ENCODE data around the gene ZNF668.
"Not testable (repeated sequence)": the region's sequence is repeated elsewhere in the genome, so short reads cannot be mapped to it uniquely, and the experiment has no call there.

ZNF668 gene

GRCh38 chr16:31023627-31024226, 50.3 kb downstream of the ZNF668 start:
- H3K4me3 ChIP-seq (ENCODE audit: low read length) = no peak overlapping the region
- DNase-seq (ENCODE audit: low read depth) = no peak
- no peak for TF ChIP-seq CTCF (IDR thresholded peaks at IDR 0.05; ENCODE audit: insufficient read depth, low read depth, low read length, missing control alignments)

GRCh38 chr16:31023252-31023602, 50.8 kb downstream of the ZNF668 start:
- TF ChIP-seq CTCF (IDR thresholded peaks at IDR 0.05; ENCODE audit: insufficient read depth, low read depth, low read length, missing control alignments) = no peak
- no peak overlapping the region for H3K4me3 ChIP-seq (ENCODE audit: low read length)
- DNase-seq (ENCODE audit: low read depth) = no peak

- DNase-seq (ENCODE audit: low read depth) = no peak
- TF ChIP-seq CTCF (IDR thresholded peaks at IDR 0.05; ENCODE audit: insufficient read depth, low read depth, low read length, missing control alignments) = no peak
- H3K4me3 ChIP-seq (ENCODE audit: low read length) = no peak overlapping the region
Observed at GRCh38 chr16:31022544-31023251, 51.3 kb downstream of the ZNF668 start.

GRCh38 chr16:31020536-31020935, 53.5 kb downstream of the ZNF668 start:
- no peak for DNase-seq (ENCODE audit: low read depth)
- no peak overlapping the region for H3K4me3 ChIP-seq (ENCODE audit: low read length)
- TF ChIP-seq CTCF (IDR thresholded peaks at IDR 0.05; ENCODE audit: insufficient read depth, low read depth, low read length, missing control alignments) = no peak

- not testable (repeated sequence) for H3K4me3 ChIP-seq (ENCODE audit: low read length); DNase-seq (ENCODE audit: low read depth)
Observed at GRCh38 chr16:31017756-31018155, 56.3 kb downstream of the ZNF668 start.

- no peak overlapping the region for H3K4me3 ChIP-seq (ENCODE audit: low read length)
- no peak for TF ChIP-seq CTCF (IDR thresholded peaks at IDR 0.05; ENCODE audit: insufficient read depth, low read depth, low read length, missing control alignments)
- DNase-seq (ENCODE audit: low read depth) = no peak
Observed at GRCh38 chr16:31016018-31016417, 58.0 kb downstream of the ZNF668 start.

GRCh38 chr16:31013292-31013691, 60.7 kb downstream of the ZNF668 start:
- DNase-seq (ENCODE audit: low read depth) = not testable (repeated sequence)

GRCh38 chr16:31011815-31012214, 62.2 kb downstream of the ZNF668 start:
- not testable (repeated sequence) for DNase-seq (ENCODE audit: low read depth); H3K4me3 ChIP-seq (ENCODE audit: low read length)

More at GRCh38 chr16:31013292-31013691, 60.7 kb downstream of the ZNF668 start:
- H3K4me3 ChIP-seq (ENCODE audit: low read length) = not testable (repeated sequence)
